Measurements from ENCODE around the gene GRIK4.
A peak's percentile ranks its signal among the peaks of the same experiment; 100 is the strongest.

The GRIK4 gene

DNA sequence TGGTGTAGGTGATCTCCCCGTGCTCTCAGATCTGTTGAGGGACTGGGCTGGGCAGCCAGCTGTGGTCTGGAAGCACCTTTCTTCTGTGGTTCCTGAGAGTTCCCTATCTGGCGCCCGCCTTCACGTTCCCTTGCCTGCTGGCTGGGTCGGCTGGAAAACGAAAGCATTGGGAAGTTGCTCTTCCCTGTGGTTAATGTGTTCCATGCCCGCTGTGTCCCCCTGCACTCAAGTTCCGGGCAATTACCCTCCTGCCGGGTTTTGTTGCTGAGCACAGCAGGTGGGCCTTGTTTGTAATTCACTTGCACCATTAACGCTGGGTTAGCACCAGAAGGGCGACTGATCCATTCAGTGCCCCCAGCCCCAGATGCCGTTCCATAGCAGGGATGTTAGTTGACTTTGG is 134.1 kb downstream of the GRIK4 start:
- no peak for DNase-seq

GRCh38 chr11:120646206-120646605 is 134.7 kb downstream of the GRIK4 start:
- no peak for DNase-seq

DNA sequence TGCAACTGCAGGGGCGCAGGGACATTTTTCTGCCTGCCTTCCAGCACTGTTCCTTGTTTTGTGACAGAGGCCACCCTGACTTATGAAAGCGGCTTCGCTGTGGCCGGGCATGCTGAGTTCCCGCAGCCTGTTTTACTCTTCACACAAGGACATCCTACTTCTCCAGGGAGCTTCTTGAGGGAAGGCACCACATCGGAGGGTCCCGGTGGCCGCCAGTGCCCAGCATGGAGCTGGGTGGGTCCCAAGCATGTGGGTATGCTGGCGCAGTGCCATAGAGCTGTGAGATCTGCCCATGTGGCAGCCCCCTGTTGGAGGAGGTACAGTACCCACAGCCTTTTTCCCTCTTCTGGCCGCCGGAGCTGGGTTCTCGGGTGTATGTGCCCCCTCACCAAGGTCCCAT is 136.1 kb downstream of the GRIK4 start:
- no peak for DNase-seq

GRCh38 chr11:120648771-120649170 is 137.2 kb downstream of the GRIK4 start:
- no peak for DNase-seq

DNA sequence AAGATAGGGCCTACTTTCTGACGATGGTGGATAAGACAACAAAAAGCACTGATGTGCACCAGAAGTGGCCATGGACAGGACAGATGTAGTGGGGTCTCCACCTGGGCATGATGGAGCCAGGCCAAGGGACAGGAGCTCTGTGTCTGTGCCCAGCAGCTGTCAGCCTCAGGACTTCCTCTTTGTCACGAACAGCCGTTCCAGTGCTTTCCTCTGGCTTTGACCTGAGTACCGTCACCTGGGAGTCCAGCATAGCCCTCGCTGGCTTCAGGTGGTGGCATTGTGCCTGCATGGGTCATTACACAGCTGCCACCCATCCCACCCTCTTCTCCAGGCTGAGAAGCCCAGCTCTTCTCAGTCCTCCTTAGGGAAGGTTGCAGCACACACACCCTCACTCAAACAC is 137.8 kb downstream of the GRIK4 start:
- DNase-seq = no peak

DNA sequence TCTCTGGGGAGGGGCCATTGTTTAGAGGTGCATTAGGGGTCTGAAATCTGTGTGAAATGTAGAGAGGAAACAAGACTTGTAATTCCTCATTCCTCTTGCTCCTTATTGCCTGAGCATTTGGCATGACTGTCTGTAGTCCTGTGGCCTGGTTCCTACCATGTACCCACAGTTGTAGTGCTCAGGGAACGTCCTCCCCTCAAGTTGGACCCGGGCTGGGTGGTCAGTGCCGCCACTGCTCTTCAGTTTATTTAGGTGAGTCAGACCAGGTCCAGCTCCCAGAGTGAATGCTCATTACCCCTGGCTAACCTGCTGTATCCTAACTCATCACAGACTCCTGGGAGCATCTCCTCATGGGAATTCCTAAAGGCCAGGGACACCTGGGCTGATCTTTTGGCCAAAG is 139.8 kb downstream of the GRIK4 start:
- no peak for DNase-seq

- DNase-seq = no peak
Observed at GRCh38 chr11:120651836-120652235, 140.3 kb downstream of the GRIK4 start.

DNA sequence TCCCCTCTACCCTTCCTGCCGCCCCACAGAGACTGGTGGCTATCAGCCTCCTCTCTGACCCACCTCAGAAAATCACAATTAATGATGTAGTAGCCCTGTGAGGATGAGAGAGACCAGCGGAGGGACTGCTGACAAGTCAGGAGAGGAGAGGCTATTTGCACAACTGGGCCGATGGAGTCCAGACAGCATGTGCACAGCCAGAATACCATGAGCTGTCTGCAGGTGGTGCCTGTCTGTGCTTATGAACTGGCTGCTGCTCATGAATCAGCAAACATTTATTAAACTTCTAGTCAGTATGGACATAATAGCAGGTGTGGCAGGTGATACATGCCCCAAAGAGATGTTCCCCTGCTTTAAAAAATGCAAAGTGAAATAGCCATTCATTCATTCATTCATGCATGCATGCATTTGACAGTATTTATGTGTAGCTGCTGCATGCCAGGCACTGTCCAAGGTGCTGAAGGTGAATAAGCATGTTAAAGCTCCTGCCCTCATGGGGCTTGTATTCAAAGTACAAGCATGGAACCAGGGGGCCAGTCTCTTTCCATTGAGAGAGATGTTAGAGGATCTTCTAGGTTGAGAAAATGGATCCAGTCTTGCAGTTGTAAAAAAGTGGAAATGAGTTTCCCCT is 141.3 kb downstream of the GRIK4 start:
- DNase-seq = no peak

DNA sequence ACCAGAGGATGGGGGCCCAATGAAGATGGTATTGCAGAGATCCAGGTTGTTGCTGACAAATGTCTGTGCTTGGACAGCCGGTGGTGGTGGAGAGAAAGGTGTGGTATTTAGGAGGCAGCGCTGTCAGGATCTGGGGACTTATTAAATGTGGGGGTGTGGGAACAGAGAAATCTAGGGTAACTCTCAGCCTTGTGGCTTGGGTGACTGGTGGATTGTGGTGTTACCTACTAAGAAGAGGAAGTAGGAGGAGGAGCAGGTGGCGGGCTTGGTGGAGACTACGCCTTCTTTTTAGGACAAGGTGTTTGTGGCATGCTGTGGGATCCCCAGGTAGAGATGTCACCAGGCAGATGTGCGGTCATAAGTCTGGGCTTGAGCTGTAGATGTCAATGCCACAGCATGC is 144.0 kb downstream of the GRIK4 start:
- no peak for DNase-seq

GRCh38 chr11:120657306-120658070 is 145.9 kb downstream of the GRIK4 start:
- no peak for DNase-seq

- no peak for DNase-seq
Observed at GRCh38 chr11:120658071-120658423, 146.5 kb downstream of the GRIK4 start.

DNA sequence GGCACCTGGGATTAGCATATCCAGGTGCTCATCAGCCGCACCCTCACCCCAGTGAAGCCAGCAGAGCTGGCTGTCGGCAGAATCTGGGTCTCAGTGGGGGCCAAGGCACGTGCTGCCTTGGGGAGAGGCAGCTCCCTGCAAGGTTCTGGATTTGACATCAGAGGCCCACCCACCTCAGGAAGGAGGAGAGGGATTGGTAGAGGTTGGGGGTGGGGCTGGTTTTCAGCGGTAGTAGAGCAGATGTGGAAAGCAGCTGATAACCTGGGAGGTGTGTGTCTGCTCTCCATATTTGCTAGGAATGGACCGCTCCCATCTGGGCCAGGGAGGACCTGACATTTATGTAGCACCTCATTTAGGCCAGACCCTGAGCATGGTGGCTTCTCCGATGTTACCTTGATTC is 147.5 kb downstream of the GRIK4 start:
- no peak for DNase-seq

DNA sequence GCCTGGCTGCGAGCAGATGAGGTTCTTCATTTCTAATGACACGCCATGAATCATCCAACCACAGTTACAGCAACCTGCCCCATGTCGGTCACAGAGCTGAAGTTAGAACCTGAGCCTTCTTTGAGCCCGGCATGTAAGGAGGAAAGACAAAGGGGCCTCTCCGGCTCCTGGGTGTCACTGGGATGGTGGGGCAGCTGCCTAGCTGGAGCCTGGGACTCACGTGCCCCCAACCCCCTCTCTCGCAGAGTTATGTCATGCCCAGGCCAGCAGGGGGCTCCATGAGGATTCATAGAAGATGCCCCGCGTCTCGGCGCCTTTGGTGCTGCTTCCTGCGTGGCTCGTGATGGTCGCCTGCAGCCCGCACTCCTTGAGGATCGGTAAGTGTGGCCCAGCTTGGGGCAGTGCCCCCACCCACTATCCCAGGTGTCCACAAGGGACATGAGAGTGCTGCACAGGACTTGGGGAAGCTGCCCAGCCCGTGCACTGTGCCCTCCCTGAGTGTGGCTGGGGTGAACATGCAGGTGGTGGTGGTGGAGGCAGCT is 148.5 kb downstream of the GRIK4 start:
- peak; percentile 12 for DNase-seq

DNA sequence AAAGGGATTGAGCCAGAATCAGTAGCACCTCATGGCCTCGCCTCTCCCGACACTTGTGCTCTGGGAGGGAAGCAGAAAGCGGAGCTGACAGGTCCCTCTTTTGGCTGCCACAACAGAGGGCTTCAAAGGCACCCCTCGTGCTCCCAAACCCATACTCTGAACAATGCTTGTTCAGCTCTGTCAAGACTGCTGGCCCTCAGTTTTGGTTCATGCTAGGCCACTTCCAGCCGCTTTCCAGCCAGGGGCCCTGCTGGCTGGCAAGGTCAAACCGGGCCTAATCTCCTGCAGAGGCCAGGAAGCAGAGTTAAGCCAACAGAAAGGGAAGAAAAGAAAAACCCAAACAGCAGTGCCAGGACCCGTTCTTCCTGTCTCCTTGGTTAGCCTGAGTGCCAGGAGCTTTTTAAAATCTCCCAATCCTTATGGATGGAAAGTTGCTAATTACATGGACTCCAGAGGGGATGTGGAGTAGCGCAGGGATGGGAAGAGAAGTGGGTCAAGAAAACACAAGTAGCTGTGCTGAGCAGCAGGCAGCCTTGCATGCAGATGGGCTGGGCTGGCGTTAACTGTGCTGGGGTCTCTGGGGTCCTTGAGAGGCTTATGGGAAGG is 150.6 kb downstream of the GRIK4 start:
- DNase-seq = no peak

- DNase-seq = no peak
Observed at GRCh38 chr11:120663142-120663541, 151.6 kb downstream of the GRIK4 start.

- DNase-seq = no peak
Observed at GRCh38 chr11:120666121-120666639, 154.6 kb downstream of the GRIK4 start.

DNA sequence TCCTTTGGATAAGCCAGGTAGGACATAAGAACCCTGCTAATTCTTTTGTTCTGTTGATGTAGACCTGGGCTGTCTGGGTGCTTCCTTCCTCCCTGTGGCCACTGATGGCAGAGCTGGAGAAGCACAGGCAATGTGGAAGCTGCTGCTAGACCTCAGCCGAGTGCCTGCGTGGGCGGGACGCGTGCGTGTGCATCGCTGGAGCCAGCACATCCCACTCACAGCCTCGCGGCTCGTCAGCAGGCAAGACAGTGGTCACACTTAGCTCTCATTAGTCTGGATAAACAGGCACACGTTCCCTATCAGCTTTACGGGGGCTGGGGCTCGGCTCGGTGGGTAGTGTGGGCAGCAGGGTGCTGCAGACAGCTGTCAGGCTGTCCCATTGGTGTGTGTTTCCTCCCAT is 155.7 kb downstream of the GRIK4 start:
- DNase-seq = no peak

DNA sequence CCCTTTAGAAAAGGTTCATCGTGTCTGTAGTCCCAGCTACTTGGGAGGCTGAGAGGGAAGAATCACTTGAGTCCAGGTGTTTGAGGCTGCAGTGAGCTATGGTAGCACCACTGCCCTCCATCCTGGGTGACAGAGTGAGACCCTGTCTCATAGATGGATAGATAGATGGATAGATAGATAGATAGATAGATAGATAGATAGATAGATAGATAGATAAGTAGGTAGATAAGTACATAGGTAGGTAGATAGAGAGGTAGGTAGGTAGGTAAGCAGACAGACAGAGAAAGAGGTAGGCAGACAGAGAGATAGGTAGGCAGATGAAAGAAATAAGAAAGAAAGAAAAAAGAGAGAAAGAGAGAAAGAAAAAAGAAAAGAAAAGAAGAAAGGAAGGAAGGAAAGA is 156.4 kb downstream of the GRIK4 start:
- DNase-seq = no peak

DNA sequence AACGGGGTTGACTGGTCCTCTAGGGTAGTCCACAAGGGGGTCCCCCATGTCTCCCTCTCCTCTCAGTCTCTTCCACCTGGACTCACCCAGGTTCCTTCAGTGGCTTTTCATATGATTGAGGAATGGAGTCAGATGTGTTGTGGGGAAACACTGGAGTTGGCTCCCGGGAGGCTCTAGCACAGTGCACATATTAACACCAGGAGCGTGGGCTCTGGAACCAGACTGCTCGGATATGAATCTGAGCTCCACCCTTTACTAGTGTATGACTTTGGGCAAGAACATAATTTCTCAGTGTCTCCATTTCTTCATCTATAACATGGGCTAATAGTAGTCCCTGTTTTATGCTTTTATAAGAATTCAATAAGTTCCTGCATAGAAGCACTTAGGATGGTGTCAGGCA is 157.0 kb downstream of the GRIK4 start:
- DNase-seq = no peak

- no peak for DNase-seq
Observed at GRCh38 chr11:120674542-120674941, 163.0 kb downstream of the GRIK4 start.

DNA sequence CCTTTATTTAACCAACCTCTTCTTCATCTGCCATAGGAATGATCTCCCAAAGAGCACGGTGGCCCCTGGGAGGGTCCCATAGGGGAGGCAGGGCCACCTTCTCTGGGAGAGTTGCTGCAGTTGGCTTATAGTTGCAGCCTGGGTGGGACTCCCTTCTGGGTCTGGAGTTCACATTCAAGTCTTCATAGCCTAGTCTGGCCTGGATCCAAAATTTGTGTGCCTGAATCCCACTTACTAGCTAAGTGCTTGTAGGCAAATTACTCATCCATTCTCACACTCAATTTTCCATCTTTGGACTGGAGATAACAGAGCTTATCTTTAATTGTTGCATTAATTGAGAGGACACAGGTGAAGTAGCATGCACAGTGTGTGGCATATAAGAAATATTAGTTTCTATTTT is 163.6 kb downstream of the GRIK4 start:
- DNase-seq = no peak

- no peak for DNase-seq
Observed at GRCh38 chr11:120676991-120677390, 165.4 kb downstream of the GRIK4 start.

DNA sequence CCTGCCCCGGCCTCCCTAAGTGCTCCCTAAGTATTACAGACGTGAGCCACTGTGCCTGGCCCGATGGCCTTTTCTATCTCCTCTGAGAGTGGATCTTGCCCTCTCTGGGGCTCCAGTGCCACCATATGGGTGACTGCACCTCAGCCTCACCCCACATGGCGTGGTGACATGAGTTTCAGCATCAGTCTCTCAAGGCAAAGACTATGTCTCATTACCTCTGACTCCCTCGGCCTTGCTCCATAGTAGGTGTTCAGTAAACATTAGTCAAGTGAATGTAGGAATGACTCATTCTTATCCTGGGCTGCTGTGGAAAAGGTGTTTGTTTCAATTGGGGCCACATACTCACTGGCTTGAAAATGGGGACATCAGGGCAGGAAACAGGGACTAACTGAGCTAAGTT is 168.8 kb downstream of the GRIK4 start:
- no peak for DNase-seq
